ENCODE results near the gene KCNE1.
"Not testable (repeated sequence)": the region's sequence is repeated elsewhere in the genome, so short reads cannot be mapped to it uniquely, and the experiment has no call there.

The KCNE1 gene

GRCh38 chr21:34406676-34407075, 105.3 kb downstream of the KCNE1 start:
- not testable (repeated sequence) for DNase-seq

- not testable (repeated sequence) for DNase-seq
Observed at GRCh38 chr21:34406102-34406501, 105.9 kb downstream of the KCNE1 start.

DNA sequence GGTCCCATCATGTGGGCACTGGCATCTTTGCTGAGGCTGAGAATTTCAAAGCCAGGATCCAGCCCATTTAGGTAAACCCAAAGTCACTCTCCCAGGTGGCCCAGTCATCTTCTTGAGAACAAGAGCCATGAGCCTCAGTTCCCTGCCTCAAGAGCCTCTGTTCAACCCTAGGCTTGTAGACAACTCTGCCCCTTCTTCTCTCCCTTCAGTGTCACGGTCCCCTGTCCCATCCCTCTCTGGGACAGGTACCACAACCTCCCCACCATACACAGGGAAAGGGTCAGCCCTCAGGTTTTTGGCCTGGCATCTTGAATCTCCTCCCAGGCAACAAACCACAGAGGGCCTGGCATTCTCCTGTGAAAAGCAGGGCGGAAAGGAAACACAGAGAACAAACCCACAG, 106.3 kb downstream of the KCNE1 start:
- not testable (repeated sequence) for DNase-seq

DNA sequence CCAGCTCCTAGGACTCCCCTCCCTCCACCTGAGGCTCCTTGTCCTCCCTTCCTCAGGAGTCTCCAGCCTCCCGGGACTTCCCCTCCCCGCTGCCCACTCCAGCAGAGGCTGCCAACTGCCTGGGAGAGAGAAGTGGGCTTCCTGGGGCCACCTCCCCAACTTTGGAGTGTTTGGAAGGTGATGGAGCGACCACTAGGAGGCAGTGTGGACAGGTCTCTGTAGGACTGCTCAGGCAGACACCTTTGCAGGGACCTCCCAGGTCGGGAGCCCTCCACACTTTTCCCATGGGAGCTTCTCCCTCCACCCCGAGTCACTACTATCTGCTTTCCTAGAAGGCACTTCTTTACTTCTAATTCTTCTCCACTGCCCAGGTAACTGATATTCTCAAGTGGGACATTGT, 107.3 kb downstream of the KCNE1 start:
- DNase-seq = not testable (repeated sequence)

GRCh38 chr21:34400522-34400921, 111.5 kb downstream of the KCNE1 start:
- DNase-seq = not testable (repeated sequence)
